ENCODE measurements around the gene DDX46.

The DDX46 gene

DNA sequence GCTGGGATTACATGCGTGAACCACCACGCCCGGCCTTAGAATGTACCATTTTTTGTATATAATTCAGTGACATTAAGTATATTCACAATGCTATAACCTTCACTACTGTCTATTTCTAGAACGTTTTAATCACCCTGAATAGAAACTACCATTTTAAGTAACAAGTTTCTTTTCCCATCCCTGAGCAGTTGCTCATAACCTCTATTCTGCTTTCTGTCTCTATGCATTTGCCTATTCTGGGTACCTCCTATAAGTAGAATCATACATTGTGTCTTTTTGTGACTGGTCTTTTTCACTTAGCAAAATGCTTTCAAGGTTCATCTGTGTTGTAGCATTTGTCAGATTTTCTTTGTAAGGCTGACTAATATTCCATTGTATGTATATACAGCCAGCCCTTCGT is 39.9 kb downstream of the DDX46 start:
- H4K20me1 ChIP-seq (ENCODE audit: insufficient read depth, low read length) = no peaks in the 10 kb centered on the region
- peak overlapping the region; percentile 17; the same call in 1 of the 2 replicates for H3K27ac ChIP-seq (ENCODE audit: low read length)
- H3F3A ChIP-seq (ENCODE audit: insufficient read depth, low read length) = peaks cover 8% of the 10 kb centered on the region; the same call in 1 of the 2 replicates
- H3K9me2 ChIP-seq (replicated peaks; ENCODE audit: insufficient read depth, low read length) = no peaks in the 10 kb centered on the region
- H3K79me2 ChIP-seq (ENCODE audit: low read length) = 0 out of 2 replicates have a peak, but pooled peaks cover 4% of the 10 kb centered on the region
- no peak overlapping the region for H2AFZ ChIP-seq (ENCODE audit: low read length)
- peak; percentile 14 for DNase-seq
- no peak overlapping the region for H3K4me3 ChIP-seq (ENCODE audit: low read length)
- H3K36me3 ChIP-seq (replicated peaks; ENCODE audit: insufficient read depth, low read length) = peaks cover 4% of the 10 kb centered on the region; the same call in 1 of the 2 replicates
- H3K4me2 ChIP-seq (ENCODE audit: low read depth, low read length) = no peak overlapping the region
- H3K4me1 ChIP-seq (ENCODE audit: low read length) = peaks cover 3% of the 10 kb centered on the region; the same call in 1 of the 2 replicates
- no peak for TF ChIP-seq EZH2phosphoT487 (IDR thresholded peaks at IDR 0.05; ENCODE audit: low read length)
- no peak for TF ChIP-seq EZH2 (optimal IDR thresholded peaks at IDR 0.05; ENCODE audit: low read depth, low read length)
- TF ChIP-seq, protein P1, sequence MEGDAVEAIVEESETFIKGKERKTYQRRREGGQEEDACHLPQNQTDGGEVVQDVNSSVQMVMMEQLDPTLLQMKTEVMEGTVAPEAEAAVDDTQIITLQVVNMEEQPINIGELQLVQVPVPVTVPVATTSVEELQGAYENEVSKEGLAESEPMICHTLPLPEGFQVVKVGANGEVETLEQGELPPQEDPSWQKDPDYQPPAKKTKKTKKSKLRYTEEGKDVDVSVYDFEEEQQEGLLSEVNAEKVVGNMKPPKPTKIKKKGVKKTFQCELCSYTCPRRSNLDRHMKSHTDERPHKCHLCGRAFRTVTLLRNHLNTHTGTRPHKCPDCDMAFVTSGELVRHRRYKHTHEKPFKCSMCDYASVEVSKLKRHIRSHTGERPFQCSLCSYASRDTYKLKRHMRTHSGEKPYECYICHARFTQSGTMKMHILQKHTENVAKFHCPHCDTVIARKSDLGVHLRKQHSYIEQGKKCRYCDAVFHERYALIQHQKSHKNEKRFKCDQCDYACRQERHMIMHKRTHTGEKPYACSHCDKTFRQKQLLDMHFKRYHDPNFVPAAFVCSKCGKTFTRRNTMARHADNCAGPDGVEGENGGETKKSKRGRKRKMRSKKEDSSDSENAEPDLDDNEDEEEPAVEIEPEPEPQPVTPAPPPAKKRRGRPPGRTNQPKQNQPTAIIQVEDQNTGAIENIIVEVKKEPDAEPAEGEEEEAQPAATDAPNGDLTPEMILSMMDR (IDR thresholded peaks at IDR 0.05; ENCODE audit: low read length) = no peak
- H3K27me3 ChIP-seq (replicated peaks; ENCODE audit: insufficient read depth, low read length) = no peaks in the 10 kb centered on the region
- no peak overlapping the region for H3K9ac ChIP-seq (ENCODE audit: low read length)
- H3K9me3 ChIP-seq (replicated peaks; ENCODE audit: insufficient read depth, low read length) = no peaks in the 10 kb centered on the region

DNA sequence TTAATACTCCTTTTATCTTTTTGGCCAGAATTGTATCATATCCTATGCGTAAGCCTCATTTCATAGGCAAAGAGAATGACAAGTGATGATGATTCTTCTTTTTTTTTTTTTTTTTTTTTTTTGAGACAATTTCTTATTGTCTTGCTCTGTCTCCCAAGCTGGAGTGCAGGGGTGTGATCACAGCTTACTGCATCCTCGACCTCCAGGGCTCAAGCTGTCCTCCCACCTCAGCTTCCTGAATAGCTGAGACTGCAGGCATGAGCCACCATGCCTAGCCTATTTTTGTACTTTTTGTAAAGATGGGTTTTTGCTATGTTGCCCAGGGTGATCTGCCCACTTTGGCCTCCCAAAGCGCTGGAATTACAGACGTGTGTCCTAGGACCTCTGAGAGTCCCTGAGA is 45.2 kb downstream of the DDX46 start:
- Histone ChIP-seq H3K79me2 (ENCODE audit: low read length) (0 out of 2 replicates have a peak, but pooled peaks cover 4% of the 10 kb centered on the region), H3K4me1 (ENCODE audit: low read length) (no peaks in the 10 kb centered on the region), H3K4me2 (ENCODE audit: low read depth, low read length) (no peak overlapping the region), H3K9me2 (replicated peaks; ENCODE audit: insufficient read depth, low read length) (no peaks in the 10 kb centered on the region), H3K4me3 (ENCODE audit: low read length) (no peak overlapping the region), H3K27ac (ENCODE audit: low read length) (no peak overlapping the region), H3K27me3 (replicated peaks; ENCODE audit: insufficient read depth, low read length) (no peaks in the 10 kb centered on the region), H4K20me1 (ENCODE audit: insufficient read depth, low read length) (no peaks in the 10 kb centered on the region), H3F3A (ENCODE audit: insufficient read depth, low read length) (peaks cover under 1% of the 10 kb centered on the region; the same call in 1 of the 2 replicates), H3K36me3 (replicated peaks; ENCODE audit: insufficient read depth, low read length) (peaks cover 3% of the 10 kb centered on the region; the same call in 1 of the 2 replicates), H2AFZ (ENCODE audit: low read length) (no peak overlapping the region), H3K9ac (ENCODE audit: low read length) (no peak overlapping the region), H3K9me3 (replicated peaks; ENCODE audit: insufficient read depth, low read length) (no peaks in the 10 kb centered on the region)
- no peak for TF ChIP-seq EZH2phosphoT487 (IDR thresholded peaks at IDR 0.05; ENCODE audit: low read length)
- TF ChIP-seq, protein P1 (IDR thresholded peaks at IDR 0.05; ENCODE audit: low read length) = no peak
- TF ChIP-seq EZH2 (optimal IDR thresholded peaks at IDR 0.05; ENCODE audit: low read depth, low read length) = no peak
- DNase-seq = no peak

DNA sequence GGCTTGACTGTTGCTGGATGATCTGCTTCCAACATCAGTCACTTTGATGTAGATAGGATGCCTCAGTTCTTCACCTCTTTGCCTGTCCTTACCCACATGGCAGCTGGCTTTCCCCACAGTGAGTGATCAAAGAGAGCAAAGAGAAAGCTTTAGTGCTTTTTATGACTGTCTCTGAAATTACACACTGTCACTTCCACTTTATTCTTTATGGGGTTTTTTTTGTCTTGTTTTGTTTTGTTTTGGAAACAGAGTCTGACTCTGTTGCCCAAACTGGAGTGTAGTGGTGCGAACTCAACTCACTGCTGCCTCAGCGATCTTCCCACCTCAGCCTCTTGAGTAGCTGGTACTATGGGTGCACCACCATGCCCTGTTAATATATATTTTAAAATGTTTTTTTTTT is 54.8 kb downstream of the DDX46 start:
- no peaks in the 10 kb centered on the region for H3K79me2 ChIP-seq (ENCODE audit: low read length)
- no peak overlapping the region for H3K27ac ChIP-seq (ENCODE audit: low read length)
- TF ChIP-seq, protein P1 (IDR thresholded peaks at IDR 0.05; ENCODE audit: low read length) = no peak
- no peaks in the 10 kb centered on the region for H3K9me3 ChIP-seq (replicated peaks; ENCODE audit: insufficient read depth, low read length)
- no peak for DNase-seq
- H3K9ac ChIP-seq (ENCODE audit: low read length) = no peak overlapping the region
- no peaks in the 10 kb centered on the region for H3K9me2 ChIP-seq (replicated peaks; ENCODE audit: insufficient read depth, low read length)
- H2AFZ ChIP-seq (ENCODE audit: low read length) = no peak overlapping the region
- H4K20me1 ChIP-seq (ENCODE audit: insufficient read depth, low read length) = no peaks in the 10 kb centered on the region
- H3K36me3 ChIP-seq (replicated peaks; ENCODE audit: insufficient read depth, low read length) = no peaks in the 10 kb centered on the region; the same call in 1 of the 2 replicates
- H3K4me1 ChIP-seq (ENCODE audit: low read length) = peaks cover 5% of the 10 kb centered on the region
- H3K4me3 ChIP-seq (ENCODE audit: low read length) = no peak overlapping the region
- H3F3A ChIP-seq (ENCODE audit: insufficient read depth, low read length) = peaks cover 6% of the 10 kb centered on the region; the same call in 1 of the 2 replicates
- no peak overlapping the region for H3K4me2 ChIP-seq (ENCODE audit: low read depth, low read length)
- no peaks in the 10 kb centered on the region for H3K27me3 ChIP-seq (replicated peaks; ENCODE audit: insufficient read depth, low read length)

Measured in MM.1S (cell line).